ENCODE results near the gene SCARB1.

DNA sequence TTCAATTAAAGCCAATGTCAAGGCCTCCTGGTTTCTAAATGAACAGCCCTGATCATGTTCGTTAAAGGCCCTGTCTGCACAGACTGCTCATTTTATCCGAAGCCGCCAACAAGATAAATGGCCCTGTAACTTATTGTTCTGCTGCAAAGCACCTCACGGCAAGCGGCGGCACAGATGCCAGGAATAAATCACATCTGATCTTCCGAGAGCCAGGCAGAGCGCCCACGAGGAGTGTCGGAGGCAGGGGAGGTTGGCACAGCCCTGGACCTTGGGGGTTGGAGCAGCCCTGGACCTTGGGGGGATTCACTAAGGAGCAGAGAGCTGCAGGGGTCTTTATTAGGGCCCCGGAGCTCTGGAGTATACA, 110.5 kb downstream of the SCARB1 start:
- TF ChIP-seq POLR2AphosphoS5 (IDR thresholded peaks at IDR 0.05; ENCODE audit: borderline replicate concordance, low read depth, low read length) (no peak), EZH2 (IDR thresholded peaks at IDR 0.05) (no peak), FOXP2 (optimal IDR thresholded peaks at IDR 0.05; ENCODE audit: control extremely low read depth, extremely low read length, insufficient read depth) (no peak)

Data from SK-N-MC (cell line).